Suprapubic skin (tissue), 3 donors: Measurements from ENCODE around the gene ZSCAN31.

Experiments used
- POLR2A ChIP-seq, 2 donors: fragments of 450-650 bp; IDR thresholded peaks; one replicate each; pipeline ENCODE4 v1.6.1; 2017; ENCODE audit warnings: antibody characterized with exemption in 2 of 2, mild to moderate bottlenecking in 2 of 2, moderate library complexity in 2 of 2
- TF ChIP-seq, protein P1 (sequence below), 2 donors: fragments of 200-600 bp in 1 of 2; fragments of 450-650 bp in 1 of 2; sonication (generic) in 1 of 2; IDR thresholded peaks; one replicate each; pipeline ENCODE4 v1.5.1; 2016 to 2019; ENCODE audit warnings: antibody characterized with exemption in 2 of 2, mild to moderate bottlenecking in 1 of 2, moderate library complexity in 1 of 2

DNA sequence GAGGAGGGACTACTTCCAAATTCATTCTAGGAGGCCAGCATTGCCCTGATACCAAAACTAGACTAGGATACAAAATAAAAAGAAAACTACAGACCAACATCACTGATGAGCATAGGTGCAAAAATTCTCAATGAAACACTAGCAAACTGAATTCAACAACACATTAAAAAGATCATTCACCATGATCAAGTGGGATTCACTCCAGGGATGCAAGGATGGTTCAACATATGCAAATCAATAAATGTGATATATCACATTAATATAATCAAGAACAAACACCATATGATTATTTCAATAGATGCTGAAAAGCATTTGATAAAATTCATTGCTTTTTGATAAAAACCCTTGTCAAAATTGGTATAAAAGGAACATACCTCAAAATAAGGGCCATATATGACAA, 44.4 kb downstream of the ZSCAN31 start:
- TF ChIP-seq POLR2A (IDR thresholded peaks at IDR 0.05) = no peak
- TF ChIP-seq, protein P1, sequence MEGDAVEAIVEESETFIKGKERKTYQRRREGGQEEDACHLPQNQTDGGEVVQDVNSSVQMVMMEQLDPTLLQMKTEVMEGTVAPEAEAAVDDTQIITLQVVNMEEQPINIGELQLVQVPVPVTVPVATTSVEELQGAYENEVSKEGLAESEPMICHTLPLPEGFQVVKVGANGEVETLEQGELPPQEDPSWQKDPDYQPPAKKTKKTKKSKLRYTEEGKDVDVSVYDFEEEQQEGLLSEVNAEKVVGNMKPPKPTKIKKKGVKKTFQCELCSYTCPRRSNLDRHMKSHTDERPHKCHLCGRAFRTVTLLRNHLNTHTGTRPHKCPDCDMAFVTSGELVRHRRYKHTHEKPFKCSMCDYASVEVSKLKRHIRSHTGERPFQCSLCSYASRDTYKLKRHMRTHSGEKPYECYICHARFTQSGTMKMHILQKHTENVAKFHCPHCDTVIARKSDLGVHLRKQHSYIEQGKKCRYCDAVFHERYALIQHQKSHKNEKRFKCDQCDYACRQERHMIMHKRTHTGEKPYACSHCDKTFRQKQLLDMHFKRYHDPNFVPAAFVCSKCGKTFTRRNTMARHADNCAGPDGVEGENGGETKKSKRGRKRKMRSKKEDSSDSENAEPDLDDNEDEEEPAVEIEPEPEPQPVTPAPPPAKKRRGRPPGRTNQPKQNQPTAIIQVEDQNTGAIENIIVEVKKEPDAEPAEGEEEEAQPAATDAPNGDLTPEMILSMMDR (IDR thresholded peaks at IDR 0.05) = no peak
